ENCODE results near the gene CPLANE2. TPM values are rescaled to one million over a fixed set of nuclear protein-coding genes. Genes with fewer than 3 reads are reported as not detected.
A peak's percentile ranks its signal among the peaks of the same experiment; 100 is the strongest.

CPLANE2 gene
- total RNA-seq, 2 donors from 2014 or later, result 9.3 to 14.6 TPM

- no peaks in the 10 kb centered on the region for H3K9me3 ChIP-seq
- ATAC-seq (ENCODE audit: insufficient number of reproducible peaks, low FRiP score, low read depth) (no peak), DNase-seq (ENCODE audit: low spot score) (no peak)
- peak overlapping the region; percentile 34 to 52 for H3K27ac ChIP-seq
- TF ChIP-seq, protein P1, sequence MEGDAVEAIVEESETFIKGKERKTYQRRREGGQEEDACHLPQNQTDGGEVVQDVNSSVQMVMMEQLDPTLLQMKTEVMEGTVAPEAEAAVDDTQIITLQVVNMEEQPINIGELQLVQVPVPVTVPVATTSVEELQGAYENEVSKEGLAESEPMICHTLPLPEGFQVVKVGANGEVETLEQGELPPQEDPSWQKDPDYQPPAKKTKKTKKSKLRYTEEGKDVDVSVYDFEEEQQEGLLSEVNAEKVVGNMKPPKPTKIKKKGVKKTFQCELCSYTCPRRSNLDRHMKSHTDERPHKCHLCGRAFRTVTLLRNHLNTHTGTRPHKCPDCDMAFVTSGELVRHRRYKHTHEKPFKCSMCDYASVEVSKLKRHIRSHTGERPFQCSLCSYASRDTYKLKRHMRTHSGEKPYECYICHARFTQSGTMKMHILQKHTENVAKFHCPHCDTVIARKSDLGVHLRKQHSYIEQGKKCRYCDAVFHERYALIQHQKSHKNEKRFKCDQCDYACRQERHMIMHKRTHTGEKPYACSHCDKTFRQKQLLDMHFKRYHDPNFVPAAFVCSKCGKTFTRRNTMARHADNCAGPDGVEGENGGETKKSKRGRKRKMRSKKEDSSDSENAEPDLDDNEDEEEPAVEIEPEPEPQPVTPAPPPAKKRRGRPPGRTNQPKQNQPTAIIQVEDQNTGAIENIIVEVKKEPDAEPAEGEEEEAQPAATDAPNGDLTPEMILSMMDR (IDR thresholded peaks at IDR 0.05), result no peak
- no peak overlapping the region for H3K4me3 ChIP-seq
- peaks cover 35% of the 10 kb centered on the region for H3K36me3 ChIP-seq
- no peaks in the 10 kb centered on the region for H3K27me3 ChIP-seq (replicated peaks; ENCODE audit: insufficient read depth)
- H3K4me1 ChIP-seq (ENCODE audit: control insufficient read depth in 1 of 2, low read depth in 2 of 2), result peaks cover 43 to 73% of the 10 kb centered on the region in 2 donors
Observed at GRCh38 chr1:16253332-16253922, 16.4 kb upstream of the CPLANE2 start.

DNA sequence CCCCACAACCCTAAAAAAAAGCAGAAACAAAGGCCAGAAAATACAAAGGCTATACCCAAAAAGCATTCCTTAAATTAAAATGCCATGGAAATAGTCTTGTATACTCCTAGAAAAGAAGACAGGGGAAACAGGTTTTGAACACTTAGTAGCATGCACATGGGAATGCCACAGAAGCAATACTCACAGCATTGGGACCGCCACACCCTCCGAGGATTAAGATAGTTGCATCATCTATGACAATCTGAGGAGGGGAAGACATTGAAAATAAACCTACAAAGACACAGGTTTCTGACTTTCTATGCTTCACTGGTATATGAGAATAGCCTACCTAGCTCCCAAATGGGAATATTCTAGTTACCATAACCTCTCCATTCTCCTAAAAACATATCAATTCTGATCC lies 15.9 kb upstream of the CPLANE2 start:
- Histone ChIP-seq H3K9me3 (no peaks in the 10 kb centered on the region), H3K36me3 (peaks cover 35% of the 10 kb centered on the region), H3K27ac (peak overlapping the region; percentile 52 to 83), H3K4me1 (ENCODE audit: control insufficient read depth in 1 of 2, low read depth in 2 of 2) (peaks cover 49 to 73% of the 10 kb centered on the region in 2 donors), H3K4me3 (no peak overlapping the region), H3K27me3 (replicated peaks; ENCODE audit: insufficient read depth) (no peaks in the 10 kb centered on the region)
- DNase-seq (ENCODE audit: low spot score), result no peak
- TF ChIP-seq, protein P1 (IDR thresholded peaks at IDR 0.05), result no peak
- no peak for ATAC-seq (ENCODE audit: insufficient number of reproducible peaks, low FRiP score, low read depth)

GRCh38 chr1:16251381-16251780 lies 14.4 kb upstream of the CPLANE2 start:
- Histone ChIP-seq H3K4me3 (no peak overlapping the region), H3K4me1 (ENCODE audit: control insufficient read depth in 1 of 2, low read depth in 2 of 2) (peaks cover 60 to 80% of the 10 kb centered on the region in 2 donors), H3K9me3 (no peaks in the 10 kb centered on the region), H3K27me3 (replicated peaks; ENCODE audit: insufficient read depth) (no peaks in the 10 kb centered on the region), H3K27ac (peak overlapping the region; percentile 83 to 86), H3K36me3 (peaks cover 35% of the 10 kb centered on the region)
- DNase-seq (ENCODE audit: low spot score) (no peak), ATAC-seq (ENCODE audit: insufficient number of reproducible peaks, low FRiP score, low read depth) (no peak)
- TF ChIP-seq, protein P1 (IDR thresholded peaks at IDR 0.05), result no peak

GRCh38 chr1:16250524-16251251 lies 13.7 kb upstream of the CPLANE2 start:
- peaks cover 30% of the 10 kb centered on the region for H3K36me3 ChIP-seq
- H3K27me3 ChIP-seq (replicated peaks; ENCODE audit: insufficient read depth), result no peaks in the 10 kb centered on the region
- DNase-seq (ENCODE audit: low spot score) (no peak), ATAC-seq (ENCODE audit: insufficient number of reproducible peaks, low FRiP score, low read depth) (no peak)
- H3K9me3 ChIP-seq, result no peaks in the 10 kb centered on the region
- peak overlapping the region; percentile 83 to 86 for H3K27ac ChIP-seq
- peaks cover 60 to 82% of the 10 kb centered on the region in 2 donors for H3K4me1 ChIP-seq (ENCODE audit: control insufficient read depth in 1 of 2, low read depth in 2 of 2)
- TF ChIP-seq, protein P1 (IDR thresholded peaks at IDR 0.05), result no peak
- H3K4me3 ChIP-seq, result no peak overlapping the region

GRCh38 chr1:16249596-16250241 lies 12.7 kb upstream of the CPLANE2 start:
- peak overlapping the region; percentile 53 for H3K4me3 ChIP-seq
- TF ChIP-seq, protein P1 (IDR thresholded peaks at IDR 0.05), result no peak
- no peaks in the 10 kb centered on the region for H3K9me3 ChIP-seq
- no peaks in the 10 kb centered on the region for H3K27me3 ChIP-seq (replicated peaks; ENCODE audit: insufficient read depth)
- H3K27ac ChIP-seq, result peak overlapping the region; percentile 83 to 86
- peak; percentile 61 for ATAC-seq (ENCODE audit: insufficient number of reproducible peaks, low FRiP score, low read depth)
- peaks cover 61 to 84% of the 10 kb centered on the region in 2 donors for H3K4me1 ChIP-seq (ENCODE audit: control insufficient read depth in 1 of 2, low read depth in 2 of 2)
- peak; percentile 31 for DNase-seq (ENCODE audit: low spot score)
- peaks cover 22% of the 10 kb centered on the region for H3K36me3 ChIP-seq
